HAP-1 (cell line): ENCODE results near the gene GPRIN2.
A peak's percentile ranks its signal among the peaks of the same experiment; 100 is the strongest.
"Not testable (repeated sequence)": the region's sequence is repeated elsewhere in the genome, so short reads cannot be mapped to it uniquely, and the experiment has no call there.

Experiments
- DNase-seq, 2 experiments: peaks; one replicate each; pipeline ENCODE4 v3.0.0-alpha.2; 2016 to 2020; ENCODE audit warnings: low spot score in 2 of 2
- H3K27me3 ChIP-seq: fragments of 250-450 bp; sonication (Bioruptor Pico); 2 replicates; pipeline ENCODE4 v1.5.1; 2020; ENCODE audit warnings: low read depth, mild to moderate bottlenecking, moderate library complexity
- H3K36me3 ChIP-seq: fragments of 250-450 bp; sonication (Bioruptor Pico); replicated peaks from 2 replicates; pipeline ENCODE4 v1.5.1; 2020; ENCODE audit warnings: mild to moderate bottlenecking
- H3K4me1 ChIP-seq: fragments of 250-450 bp; sonication (Bioruptor Pico); 2 replicates; pipeline ENCODE4 v1.5.1; 2020; ENCODE audit warnings: mild to moderate bottlenecking
- H3K4me3 ChIP-seq: fragments of 250-450 bp; sonication (Bioruptor Pico); 2 replicates; pipeline ENCODE4 v1.5.1; 2020; ENCODE audit warnings: mild to moderate bottlenecking, moderate library complexity
- H3K9me3 ChIP-seq: fragments of 250-450 bp; sonication (Bioruptor Pico); 2 replicates; pipeline ENCODE4 v1.5.1; 2020; ENCODE audit warnings: mild to moderate bottlenecking, moderate library complexity
- in situ Hi-C: fragments of 300-500 bp; cut with MboI; formaldehyde crosslinking; loops from 3 replicates; pipeline ENCODE4 v1.14.3; 2020; ENCODE audit warnings: low sequenced_read_pairs, inconsistent platforms, mixed read lengths

GPRIN2 gene

GRCh38 chr10:46579378-46579777 is 22.9 kb upstream of the GPRIN2 start:
- H3K4me1 ChIP-seq, H3K9me3 ChIP-seq, H3K4me3 ChIP-seq, in situ Hi-C loops, DNase-seq, H3K36me3 ChIP-seq, H3K27me3 ChIP-seq: not testable (repeated sequence)

GRCh38 chr10:46578474-46579178 is 22.2 kb upstream of the GPRIN2 start, which contains the start of gene SYT15:
SYT15 (plus strand) TSS chr10:46579128; CDS start chr10:46579169, 41 bp downstream.
- H3K27me3 ChIP-seq, H3K4me3 ChIP-seq, DNase-seq, H3K36me3 ChIP-seq, H3K4me1 ChIP-seq, in situ Hi-C loops, H3K9me3 ChIP-seq: not testable (repeated sequence)

- H3K4me1 ChIP-seq, H3K9me3 ChIP-seq, H3K36me3 ChIP-seq, DNase-seq, in situ Hi-C loops, H3K27me3 ChIP-seq, H3K4me3 ChIP-seq: not testable (repeated sequence)
These were observed 21.4 kb upstream of the GPRIN2 start for GRCh38 chr10:46577624-46578473.

- H3K9me3 ChIP-seq, DNase-seq, H3K27me3 ChIP-seq, in situ Hi-C loops, H3K4me1 ChIP-seq, H3K4me3 ChIP-seq, H3K36me3 ChIP-seq: not testable (repeated sequence)
These were observed 17.4 kb upstream of the GPRIN2 start for GRCh38 chr10:46573884-46574283.

- H3K4me3 ChIP-seq, H3K4me1 ChIP-seq, H3K9me3 ChIP-seq, DNase-seq, H3K27me3 ChIP-seq, H3K36me3 ChIP-seq, in situ Hi-C loops: not testable (repeated sequence)
These were observed 16.9 kb upstream of the GPRIN2 start for GRCh38 chr10:46573314-46573713.

GRCh38 chr10:46572765-46573164 is 16.3 kb upstream of the GPRIN2 start:
- in situ Hi-C loops, H3K4me1 ChIP-seq, H3K27me3 ChIP-seq, DNase-seq, H3K9me3 ChIP-seq, H3K4me3 ChIP-seq, H3K36me3 ChIP-seq: not testable (repeated sequence)

- in situ Hi-C loops, H3K4me3 ChIP-seq, DNase-seq, H3K4me1 ChIP-seq, H3K36me3 ChIP-seq, H3K9me3 ChIP-seq, H3K27me3 ChIP-seq: not testable (repeated sequence)
These were observed 14.2 kb upstream of the GPRIN2 start for GRCh38 chr10:46570655-46571054.

GRCh38 chr10:46567151-46567550 is 10.7 kb upstream of the GPRIN2 start:
- H3K27me3 ChIP-seq, H3K4me1 ChIP-seq, H3K36me3 ChIP-seq, H3K9me3 ChIP-seq, in situ Hi-C loops, H3K4me3 ChIP-seq, DNase-seq: not testable (repeated sequence)

- DNase-seq: peak; percentile 44 to 66
- H3K4me3 ChIP-seq, H3K27me3 ChIP-seq, H3K36me3 ChIP-seq, H3K4me1 ChIP-seq, in situ Hi-C loops, H3K9me3 ChIP-seq: not testable (repeated sequence)
These were observed 9.3 kb upstream of the GPRIN2 start for GRCh38 chr10:46565591-46566332.

GRCh38 chr10:46560952-46561351 is 4.5 kb upstream of the GPRIN2 start:
- Histone ChIP-seq H3K4me1 (no peaks in the 10 kb centered on the region), H3K27me3 (no peaks in the 10 kb centered on the region), H3K36me3 (no peaks in the 10 kb centered on the region), H3K4me3 (no peak overlapping the region), H3K9me3 (no peaks in the 10 kb centered on the region)
- DNase-seq: no peak
- in situ Hi-C loops: no loop called here

GRCh38 chr10:46560381-46560780 is 3.9 kb upstream of the GPRIN2 start:
- in situ Hi-C loops: no loop called here

GRCh38 chr10:46559231-46559671 is 2.8 kb upstream of the GPRIN2 start:
- H3K4me1 ChIP-seq: no peaks in the 10 kb centered on the region
- DNase-seq: peak; percentile 1 to 7
- H3K4me3 ChIP-seq: no peak overlapping the region
- in situ Hi-C loops: no loop called here
- no peaks in the 10 kb centered on the region for H3K27me3 ChIP-seq
- H3K9me3 ChIP-seq: no peaks in the 10 kb centered on the region
- H3K36me3 ChIP-seq: no peaks in the 10 kb centered on the region

More at GRCh38 chr10:46560381-46560780, 3.9 kb upstream of the GPRIN2 start:
- Histone ChIP-seq H3K4me1 (no peaks in the 10 kb centered on the region), H3K36me3 (no peaks in the 10 kb centered on the region), H3K4me3 (no peak overlapping the region), H3K27me3 (no peaks in the 10 kb centered on the region), H3K9me3 (no peaks in the 10 kb centered on the region)
- DNase-seq: peak in 1 of 2 experiments; percentile 6

GRCh38 chr10:46558392-46559185 is 2.1 kb upstream of the GPRIN2 start:
- DNase-seq: peak in 1 of 2 experiments; percentile 1
- in situ Hi-C loops: no loop called here
- Histone ChIP-seq H3K4me1 (no peaks in the 10 kb centered on the region), H3K27me3 (no peaks in the 10 kb centered on the region), H3K36me3 (no peaks in the 10 kb centered on the region), H3K4me3 (no peak overlapping the region), H3K9me3 (no peaks in the 10 kb centered on the region)
